HG02759 (cell line): ENCODE results near the gene FAAP100.

Source experiments
- ATAC-seq: cut with Tn5 transposase; IDR thresholded peaks from one replicate; pipeline ENCODE4 v1.9.1; 2021; ENCODE audit warnings: mild to moderate bottlenecking, moderate library complexity; ENCODE audit not compliant: unreplicated experiment

FAAP100 gene

DNA sequence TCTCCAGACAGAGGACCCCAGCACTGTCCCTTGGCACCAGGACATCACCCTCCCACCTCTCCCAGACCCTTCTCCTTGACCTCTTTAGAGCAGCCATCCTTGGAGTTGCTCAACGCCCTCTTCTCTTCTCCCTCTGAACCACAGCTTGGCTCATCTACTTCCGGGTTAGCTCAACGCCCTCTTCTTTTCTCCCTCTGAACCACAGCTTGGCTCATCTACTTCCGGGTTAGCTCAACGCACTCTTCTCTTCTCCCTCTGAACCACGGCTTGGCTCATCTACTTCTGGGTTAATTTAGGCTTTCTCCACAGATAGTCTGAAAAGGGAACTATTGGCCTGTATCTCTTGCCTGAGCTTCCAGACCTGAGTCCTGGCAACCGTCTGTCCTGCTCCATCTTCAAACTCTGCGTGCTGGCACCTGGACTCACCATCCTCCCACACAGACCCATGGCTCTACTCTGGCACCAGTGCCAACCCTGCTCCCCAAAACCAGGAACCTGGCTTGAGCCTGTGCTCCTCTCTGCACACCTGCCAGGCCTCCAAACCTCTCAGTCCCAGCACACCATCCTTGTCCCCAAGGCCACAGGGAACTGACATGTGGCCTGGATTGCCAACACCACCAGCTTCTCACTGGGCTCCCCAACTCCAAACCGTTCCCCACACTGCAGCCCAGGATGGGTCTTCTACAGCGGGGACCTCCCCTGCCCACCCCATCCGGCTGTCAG, 25.3 kb upstream of the FAAP100 start:
- no peak for ATAC-seq

DNA sequence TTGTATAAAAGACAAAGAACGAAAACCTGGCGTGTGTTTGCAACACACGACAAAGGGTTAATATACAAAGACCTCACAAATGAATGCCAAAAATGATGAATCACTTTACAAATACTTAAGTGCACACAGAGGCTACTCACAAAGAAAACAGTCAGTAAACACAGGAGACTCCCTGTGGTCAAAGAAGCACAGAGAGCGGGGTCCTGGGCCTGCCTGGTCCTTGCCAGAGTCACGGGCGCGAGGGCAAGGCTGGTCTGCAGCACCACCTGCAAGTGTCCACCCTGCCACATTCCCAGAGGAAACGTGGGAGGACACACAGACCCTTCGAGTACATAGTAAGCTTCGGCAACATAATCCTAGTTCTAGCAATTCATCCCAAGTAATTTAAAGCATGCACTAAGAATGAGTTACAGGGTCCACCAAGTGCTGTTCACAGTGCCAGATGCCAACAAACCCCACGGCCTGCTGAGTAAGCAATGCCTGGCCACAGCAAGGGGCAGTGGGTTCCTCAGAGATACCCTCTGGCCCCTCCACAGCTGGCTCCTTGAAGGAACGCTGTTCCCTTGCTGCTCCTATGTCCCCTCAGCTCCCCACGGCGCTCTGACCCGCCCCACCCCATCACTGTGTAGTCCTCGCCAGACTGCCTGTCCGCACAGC, 24.6 kb upstream of the FAAP100 start:
- no peak for ATAC-seq

DNA sequence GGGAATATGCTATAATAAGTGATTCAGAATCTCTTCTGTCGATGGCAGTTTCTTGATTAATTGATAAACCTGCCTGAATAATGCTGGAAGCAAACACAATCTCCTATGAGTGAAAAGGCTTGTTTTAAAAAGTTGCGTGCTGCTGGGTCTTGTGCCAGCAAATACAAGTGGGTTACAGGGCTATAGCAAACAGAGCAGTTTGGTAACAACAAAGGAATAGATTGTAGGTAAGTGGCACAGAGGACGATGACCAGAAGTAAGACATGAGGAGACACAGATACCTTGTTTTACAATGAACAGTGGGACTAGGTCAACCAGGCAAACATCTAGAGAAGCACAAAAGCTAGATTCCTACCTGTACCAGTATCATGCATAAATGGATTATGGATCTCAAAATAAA, 23.7 kb upstream of the FAAP100 start:
- no peak for ATAC-seq

DNA sequence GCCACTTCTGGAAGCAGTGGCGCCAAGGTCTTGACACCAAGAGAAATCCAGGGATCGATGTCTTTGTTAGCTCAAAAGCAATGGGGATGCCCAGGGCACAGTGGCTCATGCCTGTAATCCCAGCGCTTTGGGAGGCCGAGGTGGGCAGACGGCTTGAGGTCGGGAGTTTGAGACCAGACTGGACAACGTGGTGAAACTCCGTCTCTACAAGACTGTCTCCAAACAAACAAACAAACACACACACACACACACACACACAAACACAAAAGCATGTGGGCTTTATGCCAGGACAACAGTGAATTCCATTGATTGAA, 22.4 kb upstream of the FAAP100 start:
- no peak for ATAC-seq

DNA sequence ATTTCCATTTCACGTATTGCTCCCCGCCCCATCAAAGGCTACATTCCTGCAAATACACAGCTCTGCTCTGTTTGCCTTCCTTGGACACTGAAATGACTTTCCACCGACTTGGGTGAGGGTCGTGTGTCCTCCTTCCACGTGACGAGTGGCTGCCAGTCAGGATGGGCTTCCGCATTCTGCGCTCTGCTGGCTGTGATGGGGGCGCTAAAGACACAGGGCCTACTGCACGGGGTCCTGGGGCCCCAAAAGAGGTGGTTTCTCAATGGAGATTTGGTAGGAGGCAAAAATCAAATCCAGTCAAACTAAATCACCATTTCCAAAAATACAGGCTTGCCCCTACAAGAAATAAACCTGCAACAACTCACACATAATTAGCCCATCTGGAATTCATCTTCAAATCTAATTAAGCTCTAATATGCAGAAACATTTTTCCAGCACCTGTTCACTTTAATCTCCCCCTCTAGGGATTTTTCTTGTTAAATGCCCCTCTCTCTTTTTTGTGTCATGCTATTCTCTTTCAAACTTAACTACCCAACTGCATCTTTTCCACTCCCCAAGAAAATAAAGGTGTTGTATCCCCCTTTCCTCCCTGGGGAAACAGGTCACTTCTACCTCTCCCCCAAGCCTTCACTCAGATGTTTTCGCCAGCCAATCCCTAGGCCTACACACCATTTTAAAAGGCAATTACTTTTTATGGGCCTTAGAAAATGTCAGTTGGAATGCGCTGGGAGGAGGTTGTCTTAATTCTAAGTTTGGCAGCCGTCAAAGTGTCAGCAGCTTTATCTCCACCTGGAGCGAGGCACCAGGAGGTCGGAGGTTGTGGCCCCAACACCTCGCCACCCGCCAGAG, 21.9 kb upstream of the FAAP100 start:
- no peak for ATAC-seq

DNA sequence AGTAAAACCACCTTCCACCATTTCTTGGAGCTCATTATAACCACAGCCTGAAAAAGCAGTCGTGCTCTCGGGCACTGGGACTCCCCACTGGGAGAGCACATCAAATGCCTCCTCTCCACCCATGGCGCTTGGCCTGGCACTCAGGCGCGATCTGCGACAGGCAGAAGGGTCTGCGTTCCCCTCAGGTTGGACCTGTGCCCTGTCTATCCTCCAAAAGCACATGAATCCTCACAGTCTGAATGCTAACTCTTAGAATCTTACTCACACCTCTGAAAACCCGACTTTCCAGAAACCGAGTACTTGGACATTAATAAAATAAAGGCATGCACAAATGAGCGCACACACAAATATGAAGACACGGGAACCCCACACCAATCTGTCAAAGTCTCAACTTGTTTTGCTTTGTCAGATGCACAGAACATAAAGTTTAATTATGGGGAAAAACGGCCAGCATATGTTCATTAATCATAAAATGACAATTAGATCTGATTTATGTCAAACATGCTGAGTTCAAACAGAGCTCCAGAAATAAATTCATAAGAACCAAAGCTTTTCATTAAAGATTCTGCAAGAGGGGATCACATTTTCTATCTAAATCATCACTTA, 20.5 kb upstream of the FAAP100 start:
- no peak for ATAC-seq

DNA sequence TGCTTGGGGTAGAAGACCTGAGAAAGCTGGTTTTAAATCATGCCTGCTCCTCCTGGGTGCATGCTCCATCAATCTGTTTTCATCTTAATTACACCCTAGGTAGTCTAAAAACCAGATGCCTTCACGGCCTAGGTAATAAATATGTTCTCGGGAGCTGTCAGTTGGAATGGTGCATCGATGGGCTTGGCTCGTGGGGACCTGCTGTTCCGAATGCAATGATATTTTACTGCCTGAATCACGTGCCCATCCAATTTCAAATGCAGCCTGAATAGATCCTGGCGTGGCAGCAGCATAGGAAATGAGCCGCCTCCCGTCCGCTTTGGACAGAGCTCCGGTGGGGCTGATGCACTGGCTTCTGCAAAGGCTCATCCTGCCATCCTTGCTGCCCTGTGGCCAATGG, 18.8 kb upstream of the FAAP100 start:
- ATAC-seq, result no peak

DNA sequence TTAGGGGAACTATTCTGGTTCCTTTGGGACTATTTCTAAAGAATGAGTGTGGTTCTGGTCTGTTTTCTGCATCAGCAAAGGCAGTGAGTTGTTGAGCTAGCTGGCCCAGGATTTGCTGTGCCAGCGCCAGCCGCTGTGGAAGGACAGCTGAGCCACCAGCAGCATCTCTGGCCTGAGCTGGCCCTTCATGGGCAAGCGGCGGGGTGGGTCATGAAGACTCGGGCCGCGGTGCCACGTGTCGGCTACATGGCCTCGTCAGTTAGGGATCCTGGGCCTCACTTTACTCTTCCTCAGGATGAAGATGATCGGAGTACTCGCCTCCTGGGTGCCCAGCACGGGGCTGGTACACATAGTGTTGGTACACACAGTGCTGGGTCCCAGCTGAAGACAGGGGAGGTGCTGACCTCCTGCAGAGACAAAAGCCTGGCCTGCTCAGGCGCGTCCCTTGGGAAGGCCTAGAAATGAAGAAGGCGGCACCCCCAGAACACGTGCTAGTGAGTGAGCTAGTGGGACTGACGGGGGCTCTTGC, 17.9 kb upstream of the FAAP100 start:
- ATAC-seq, result no peak

DNA sequence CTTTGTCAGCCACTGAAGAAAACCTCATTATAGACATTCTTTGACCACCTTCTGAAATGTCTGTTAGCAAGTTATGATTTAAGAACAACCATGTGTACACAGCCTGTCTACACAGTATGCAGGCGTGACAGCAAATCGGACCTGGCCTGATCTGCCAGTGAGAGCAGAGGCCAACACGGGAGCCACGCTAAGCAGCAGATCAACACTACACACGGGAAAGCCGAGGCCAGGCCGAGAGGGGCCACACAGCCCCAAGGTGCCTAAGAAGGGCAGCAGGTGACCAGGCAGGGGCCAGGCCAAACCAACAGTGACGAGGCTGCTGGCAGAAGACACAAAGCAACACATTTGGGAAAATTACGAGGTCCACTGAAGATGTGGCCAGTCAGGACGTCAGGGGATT, 16.3 kb upstream of the FAAP100 start:
- no peak for ATAC-seq

DNA sequence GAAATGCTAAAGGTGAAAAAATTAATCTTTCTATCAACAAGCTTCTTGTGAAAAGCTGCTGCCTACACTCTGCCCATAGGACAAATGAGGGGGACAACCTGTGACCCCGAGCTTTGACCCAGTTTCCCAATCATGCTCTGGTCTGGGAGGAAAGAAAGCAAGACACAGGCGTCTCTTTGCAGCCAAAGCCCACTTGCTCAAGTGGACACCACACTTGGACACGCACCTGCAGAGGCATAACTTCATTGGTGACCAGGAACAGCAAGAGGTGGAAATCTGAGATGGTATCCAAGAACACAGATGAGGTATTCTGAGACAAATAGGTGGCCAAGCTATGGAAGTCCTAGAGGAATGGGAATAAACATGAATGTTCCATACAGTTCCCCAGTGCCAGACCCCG, 15.0 kb upstream of the FAAP100 start:
- no peak for ATAC-seq

DNA sequence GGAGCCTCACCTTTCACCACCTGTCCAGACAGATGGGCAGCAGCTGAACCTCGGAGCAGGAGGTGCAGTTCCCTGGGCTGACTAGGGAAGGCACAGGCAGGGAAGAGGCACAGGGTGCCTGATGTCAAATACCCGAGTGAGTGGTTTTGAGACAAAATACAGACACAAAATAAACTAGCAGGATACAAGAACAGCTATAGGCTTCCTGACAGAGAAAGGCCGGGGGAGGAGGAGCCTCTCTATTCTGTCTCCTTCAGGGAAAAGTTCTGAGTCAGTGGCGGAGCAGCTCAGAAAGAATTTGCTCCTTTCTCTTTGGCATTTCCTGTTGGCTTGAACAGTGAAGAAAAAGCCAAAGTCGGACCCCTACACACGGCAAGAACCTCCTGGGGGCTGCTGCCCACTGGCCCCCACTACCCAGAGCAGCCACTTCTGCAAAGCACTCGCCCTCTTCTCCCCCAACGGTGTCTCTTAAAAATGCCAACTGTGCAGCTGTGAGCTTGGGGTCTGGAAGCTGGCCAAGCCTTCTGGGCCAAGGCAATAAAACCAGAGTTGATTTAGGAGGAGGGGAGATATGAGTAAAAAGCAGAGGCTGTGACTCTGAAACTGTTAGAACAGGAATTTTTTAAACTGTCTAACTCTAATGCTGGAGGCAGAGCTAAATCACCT, 14.4 kb upstream of the FAAP100 start:
- no peak for ATAC-seq

DNA sequence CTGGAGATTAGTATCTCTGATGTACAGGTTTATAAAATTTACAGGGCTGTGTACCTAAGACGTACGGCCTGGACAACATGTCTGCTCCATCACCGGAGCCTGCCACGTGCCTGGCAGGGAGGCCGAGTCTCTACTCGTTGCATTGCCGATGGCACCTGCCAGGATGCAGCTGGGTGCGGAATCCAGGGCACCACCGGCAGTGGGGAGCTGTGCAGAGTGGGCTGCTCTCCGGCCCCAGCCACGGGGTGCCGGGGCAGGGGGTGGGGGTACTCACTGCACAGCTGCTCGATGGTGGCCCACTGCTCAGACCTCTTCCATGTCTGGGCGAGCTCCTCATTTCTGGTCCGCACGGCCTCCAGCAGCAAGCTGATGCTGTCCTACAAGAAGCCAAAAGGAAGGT, 13.1 kb upstream of the FAAP100 start:
- ATAC-seq, result no peak

DNA sequence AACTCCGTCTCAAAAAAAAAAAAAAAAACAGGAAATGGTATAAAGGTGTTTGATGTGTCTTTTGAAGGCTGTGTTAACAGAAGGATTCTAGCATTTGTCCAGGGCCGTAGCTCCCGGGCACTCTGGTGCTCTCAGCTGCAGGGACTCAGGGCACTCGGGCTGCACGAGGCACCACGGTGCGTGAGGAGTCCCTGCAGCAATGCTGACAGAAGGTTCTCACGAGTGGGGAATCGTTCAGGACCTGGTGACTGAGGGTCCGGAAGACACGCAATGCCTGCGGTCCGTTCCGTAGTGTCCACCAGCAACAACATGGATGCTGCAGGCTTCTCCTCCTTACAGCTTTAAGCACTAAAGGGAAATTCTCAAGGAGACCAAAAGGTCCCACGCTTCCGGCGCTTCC, 12.6 kb upstream of the FAAP100 start:
- no peak for ATAC-seq

DNA sequence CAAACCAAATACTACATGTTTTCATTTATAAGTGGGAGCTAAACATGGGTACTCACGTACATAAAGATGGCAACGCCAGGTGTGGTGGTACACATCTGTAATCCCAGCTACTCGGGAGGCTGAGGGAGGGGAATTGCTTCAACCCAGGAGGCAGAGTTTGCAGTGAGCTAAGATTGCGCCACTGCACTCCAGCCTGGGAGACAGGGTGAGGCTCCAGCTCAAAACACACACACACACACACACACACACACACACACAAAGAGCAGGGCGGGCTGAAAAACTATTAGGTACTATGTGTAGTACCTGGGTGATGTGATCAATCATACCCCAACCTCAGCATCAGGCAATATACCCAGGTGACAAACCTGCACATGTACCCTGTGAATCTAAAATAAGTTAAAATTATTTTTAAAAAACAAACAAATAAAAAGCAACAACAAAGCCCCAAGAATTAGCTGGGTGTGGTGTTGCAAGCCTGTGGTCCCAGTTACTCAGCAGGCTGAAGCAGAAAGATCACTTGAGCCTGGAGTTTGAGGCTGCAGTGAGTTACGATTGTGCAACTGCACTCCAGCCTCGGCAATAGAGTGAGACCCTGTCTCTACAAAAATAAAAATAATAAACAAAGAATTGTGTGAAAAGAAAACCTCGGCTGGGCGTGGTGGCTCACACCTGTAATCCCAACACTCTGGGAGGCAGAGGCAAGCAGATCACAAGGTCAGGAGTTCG, 11.9 kb upstream of the FAAP100 start:
- ATAC-seq, result no peak

DNA sequence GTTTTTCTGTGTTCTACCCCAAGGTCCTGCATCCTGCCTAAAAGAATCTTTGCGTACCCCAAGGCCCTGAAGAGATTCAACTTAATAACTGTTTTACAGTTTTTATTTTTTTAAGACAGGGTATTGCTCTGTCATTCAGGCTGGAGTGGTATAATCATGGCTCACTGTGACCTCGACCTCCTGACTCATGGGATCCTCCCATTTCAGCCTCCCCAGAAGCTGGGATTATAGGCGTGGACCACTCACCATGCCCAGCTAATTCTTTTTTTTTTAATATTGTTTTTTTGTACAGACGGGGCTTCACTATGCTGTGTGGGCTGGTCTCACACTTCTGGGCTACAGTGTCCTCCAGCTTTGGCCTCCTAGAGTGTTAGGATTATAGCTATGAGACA, 9.3 kb upstream of the FAAP100 start:
- ATAC-seq, result no peak

DNA sequence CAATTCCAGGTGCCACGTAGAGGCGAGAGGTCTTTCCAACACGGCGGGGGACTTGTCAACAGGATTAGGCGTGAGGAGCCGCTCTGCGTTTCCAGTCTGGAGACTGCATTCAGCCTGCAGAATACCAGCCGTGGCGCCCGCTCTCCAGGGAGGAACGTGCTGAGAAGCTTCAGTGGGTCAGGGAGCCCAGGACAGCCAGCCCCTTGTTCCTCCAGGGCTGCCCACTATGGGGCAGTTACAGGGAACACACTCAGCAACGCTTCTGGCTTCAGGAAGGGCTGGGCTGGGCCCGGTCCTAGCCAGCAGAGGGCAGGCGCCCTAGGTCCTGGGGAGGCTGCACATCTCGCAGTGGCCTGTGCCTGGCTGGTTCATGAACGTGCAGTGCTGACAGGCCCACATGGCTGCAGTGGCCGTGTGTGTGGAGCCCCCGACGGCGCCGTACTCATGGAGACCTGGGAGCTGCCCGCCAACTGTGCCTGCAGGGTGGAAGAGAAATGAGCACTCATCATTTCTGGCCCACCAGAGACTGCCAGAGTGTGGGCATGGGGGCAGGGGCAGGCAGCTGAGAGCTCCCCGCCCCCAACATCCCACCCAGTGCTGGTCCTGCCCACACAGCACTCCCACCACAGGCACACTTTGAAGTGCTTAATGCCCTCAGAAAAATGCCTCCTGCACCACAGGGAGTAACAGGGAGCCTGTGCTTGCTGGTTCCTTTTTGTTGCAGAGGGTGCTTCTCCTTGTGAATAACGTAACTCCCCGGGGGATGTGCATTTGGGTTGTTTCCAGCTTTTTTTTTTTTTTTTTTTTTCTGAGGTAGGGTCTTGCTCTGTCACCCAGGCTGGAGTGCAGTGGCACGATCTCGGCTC, 7.0 kb upstream of the FAAP100 start:
- ATAC-seq, result no peak

DNA sequence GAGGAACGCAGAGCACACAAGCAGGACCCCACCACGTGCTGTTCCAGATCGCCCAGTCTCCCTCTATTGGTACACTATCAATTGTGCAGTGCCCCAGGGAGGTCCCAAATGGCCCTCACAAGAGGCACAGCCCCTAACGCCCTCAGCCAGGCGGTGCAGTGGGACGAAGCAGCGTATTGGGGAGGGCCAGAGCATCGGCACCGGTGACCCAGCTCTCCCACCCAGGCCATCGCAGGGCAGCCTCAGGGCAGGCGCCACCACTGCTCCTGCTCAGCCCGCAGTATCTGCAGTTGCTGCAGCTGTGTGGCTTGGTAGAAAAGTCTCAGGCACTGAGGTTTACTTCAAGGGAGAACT, 5.9 kb upstream of the FAAP100 start:
- no peak for ATAC-seq

DNA sequence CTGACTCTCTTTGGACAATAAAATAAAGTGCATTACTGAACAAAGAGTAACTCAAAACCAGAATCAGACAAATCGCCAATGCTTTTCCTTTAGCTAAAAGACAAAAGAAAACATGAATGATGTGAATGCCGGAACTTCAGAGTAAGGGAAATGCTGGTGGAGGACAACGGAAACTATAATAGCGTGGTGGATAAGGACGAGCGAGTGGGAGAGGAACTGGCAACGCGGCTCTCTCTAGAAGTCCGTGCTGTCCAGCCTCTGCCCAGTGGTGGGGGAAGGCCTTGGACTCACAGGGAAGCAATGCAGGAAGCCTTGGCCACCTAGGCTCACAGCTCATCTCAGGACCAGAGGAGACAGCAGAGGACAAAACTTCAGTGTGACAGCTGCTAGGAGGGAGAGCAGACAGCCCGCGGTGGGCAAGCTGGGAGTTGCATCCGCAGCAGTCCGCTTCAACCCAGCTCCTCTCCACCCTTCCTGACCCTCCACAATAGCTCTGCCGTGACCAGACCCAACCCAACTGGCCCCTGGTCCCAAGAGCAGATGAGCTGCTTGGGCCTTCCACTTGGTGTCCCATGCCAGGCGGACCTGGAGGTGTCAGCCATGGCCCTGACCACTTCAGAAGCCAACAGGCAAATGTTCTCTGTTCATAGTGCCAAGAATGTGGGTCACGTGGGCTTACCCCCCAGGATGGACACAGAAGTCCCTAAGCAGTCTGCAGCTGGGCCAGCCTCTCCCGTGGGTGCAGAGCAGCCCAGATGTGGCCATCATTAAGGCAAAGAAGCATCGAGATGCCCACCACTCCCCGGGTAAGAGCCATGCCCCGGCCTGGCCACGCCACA, 5.3 kb upstream of the FAAP100 start:
- ATAC-seq, result no peak

DNA sequence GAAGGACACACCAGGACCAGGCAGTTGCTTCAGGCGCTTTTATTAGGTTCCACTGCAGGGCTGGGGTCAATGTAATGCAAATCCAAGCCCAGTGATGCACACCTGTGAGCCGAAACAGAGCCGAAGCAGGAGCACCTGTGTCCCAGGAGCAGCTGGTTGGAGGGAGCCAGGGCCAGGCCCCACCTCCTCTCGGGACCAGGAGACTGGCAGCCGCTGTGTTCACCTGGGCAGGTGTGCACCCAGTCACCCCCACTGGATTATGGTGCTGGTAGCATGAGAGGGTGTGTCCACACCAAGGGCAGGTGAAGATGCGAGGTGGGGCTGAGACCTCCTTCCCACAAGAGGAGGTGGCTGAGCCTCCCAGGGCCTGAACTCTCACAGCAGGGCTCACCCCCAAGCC, 4.7 kb upstream of the FAAP100 start:
- no peak for ATAC-seq
